Heart left ventricle (tissue), 13 donors: ENCODE results near the gene SLC29A2.

ENCODE experiments used
- POLR2A ChIP-seq, 2 donors: fragments of 450-650 bp; IDR thresholded peaks; one replicate each; pipeline ENCODE4 v1.6.1; 2017; ENCODE audit warnings: antibody characterized with exemption in 2 of 2, mild to moderate bottlenecking in 2 of 2, moderate library complexity in 2 of 2
- TF ChIP-seq, protein P1 (sequence below), 12 donors: fragments of 200-600 bp; sonication (generic) in 4 of 12; IDR thresholded peaks; one replicate each; pipeline versions ENCODE4 v1.5.0 to v1.8.0; 2018 to 2022; ENCODE audit warnings: antibody characterized with exemption in 12 of 12, mild to moderate bottlenecking in 5 of 12
- donor health status: ischemic (EF 13 %, LVEDD 7.1; RV severe dilation, severe dysfunction).
- donor health status: DM: no; HTN: yes; CAD: no.
- donor health status: DM: no; HTN: no; CAD: no.
- donor health status: ischemic (EF 25% LVEDD 6.9; RV normal size, moderate dysfunction).
- donor health status: ischemic (EF 25% LVEDD 5.7; RV mildly dilated, moderate dysfunction).
- donor health status: ischemic (EF 35%, LVEDD 5.7; RV mildly dilated, moderate dysfunction).
- donor health status: nonischemic (EF 11% LVEDD 7.7; RV severe dilation, severe dysfunction).
- donor health status: DM: yes; HTN: yes; CAD: no.
- donor health status: PGD.
- donor health status: ischemic (EF 29% LVEDD 5.4; RV normal size, mild dysfunction).
- donor health status: nonischemic (EF 23%, LVEDD 6.1; RV moderate dilation, normal function).

DNA sequence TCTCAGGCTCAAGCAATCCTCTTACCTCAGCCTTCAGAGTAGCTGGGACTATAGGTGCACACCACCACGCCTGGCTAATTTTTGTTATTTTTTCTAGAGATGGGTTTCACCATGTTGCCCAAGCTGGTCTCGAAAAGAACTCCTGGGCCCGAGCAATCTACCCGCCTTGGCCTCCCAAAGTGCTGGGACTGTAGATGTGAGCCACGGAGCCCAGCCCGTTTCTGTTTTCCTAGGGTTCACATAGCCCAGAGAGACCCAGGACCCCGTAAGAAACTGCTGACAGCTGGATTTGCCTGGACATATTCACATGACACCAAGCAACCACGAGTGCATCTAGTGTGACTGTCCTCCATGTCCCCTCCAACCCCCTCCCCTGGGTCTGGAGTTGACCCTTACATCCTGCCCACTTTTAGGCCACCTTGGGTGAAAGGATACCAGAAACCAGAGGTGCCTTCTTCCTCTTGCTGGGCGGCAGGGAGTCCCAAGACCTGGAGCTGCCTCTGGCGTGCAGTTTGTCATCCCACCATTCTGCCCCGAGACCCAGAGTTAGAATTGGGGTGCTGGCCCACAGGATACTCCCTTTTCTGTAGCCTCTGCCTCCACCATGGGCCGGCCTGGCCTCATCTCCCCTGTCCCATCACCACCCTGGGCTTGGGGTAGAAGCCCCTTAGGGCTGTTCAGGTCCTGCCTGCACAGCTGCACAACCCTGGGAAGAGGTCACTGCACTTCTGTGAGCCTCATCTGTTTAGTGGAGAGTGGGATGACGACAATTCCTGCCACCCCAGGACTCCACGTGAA, 31.7 kb downstream of the SLC29A2 start:
- TF ChIP-seq, protein P1, sequence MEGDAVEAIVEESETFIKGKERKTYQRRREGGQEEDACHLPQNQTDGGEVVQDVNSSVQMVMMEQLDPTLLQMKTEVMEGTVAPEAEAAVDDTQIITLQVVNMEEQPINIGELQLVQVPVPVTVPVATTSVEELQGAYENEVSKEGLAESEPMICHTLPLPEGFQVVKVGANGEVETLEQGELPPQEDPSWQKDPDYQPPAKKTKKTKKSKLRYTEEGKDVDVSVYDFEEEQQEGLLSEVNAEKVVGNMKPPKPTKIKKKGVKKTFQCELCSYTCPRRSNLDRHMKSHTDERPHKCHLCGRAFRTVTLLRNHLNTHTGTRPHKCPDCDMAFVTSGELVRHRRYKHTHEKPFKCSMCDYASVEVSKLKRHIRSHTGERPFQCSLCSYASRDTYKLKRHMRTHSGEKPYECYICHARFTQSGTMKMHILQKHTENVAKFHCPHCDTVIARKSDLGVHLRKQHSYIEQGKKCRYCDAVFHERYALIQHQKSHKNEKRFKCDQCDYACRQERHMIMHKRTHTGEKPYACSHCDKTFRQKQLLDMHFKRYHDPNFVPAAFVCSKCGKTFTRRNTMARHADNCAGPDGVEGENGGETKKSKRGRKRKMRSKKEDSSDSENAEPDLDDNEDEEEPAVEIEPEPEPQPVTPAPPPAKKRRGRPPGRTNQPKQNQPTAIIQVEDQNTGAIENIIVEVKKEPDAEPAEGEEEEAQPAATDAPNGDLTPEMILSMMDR (IDR thresholded peaks at IDR 0.05), result no peak
- no peak for TF ChIP-seq POLR2A (IDR thresholded peaks at IDR 0.05)
